Esophagus muscularis mucosa (tissue), 4 donors: ENCODE data around the gene BRD3OS. TPM values are rescaled to one million over a fixed set of nuclear protein-coding genes. Genes with fewer than 3 reads are reported as not detected.

Source experiments
- DNase-seq: peaks from one replicate; pipeline ENCODE4 v3.0.0-alpha.2; 2017; ENCODE audit errors: extremely low spot score
- H3K27ac ChIP-seq, 4 donors: fragments of 200-600 bp; sonication (generic); replicated peaks in 1 of 4; 1 replicate in 3 of 4; 2 replicates in 1 of 4; pipeline ENCODE4 v1.5.1; 2016 to 2019; ENCODE audit warnings: mild to moderate bottlenecking in 1 of 4
- H3K27me3 ChIP-seq, 4 donors: fragments of 200-600 bp; sonication (generic); one replicate each; pipeline versions ENCODE4 v1.5.1 to v1.6.0; 2016 to 2019
- H3K36me3 ChIP-seq, 4 donors: fragments of 200-600 bp; sonication (generic); one replicate each; pipeline ENCODE4 v1.5.1; 2016 to 2019
- H3K4me1 ChIP-seq, 4 donors: fragments of 200-600 bp; sonication (generic); one replicate each; pipeline ENCODE4 v1.5.1; 2016 to 2019
- H3K4me3 ChIP-seq, 4 donors: fragments of 200-600 bp; sonication (generic); 1 replicate in 2 of 4; 2 replicates in 2 of 4; pipeline ENCODE4 v1.5.1; 2016 to 2019; ENCODE audit warnings: mild to moderate bottlenecking in 4 of 4, moderate library complexity in 1 of 4
- H3K9me3 ChIP-seq, 4 donors: fragments of 200-600 bp; sonication (generic); 1 replicate in 3 of 4; 2 replicates in 1 of 4; pipeline ENCODE4 v1.5.1; 2016 to 2019
- EP300 ChIP-seq: sonication (generic); formaldehyde crosslinking; IDR thresholded peaks from one replicate; pipeline ENCODE4 v1.6.1; 2017; ENCODE audit warnings: antibody characterized with exemption
- POLR2A ChIP-seq: fragments of 450-650 bp; IDR thresholded peaks from one replicate; pipeline ENCODE4 v1.6.1; 2017; ENCODE audit warnings: antibody characterized with exemption, moderate library complexity, mild to moderate bottlenecking, low read depth
- POLR2AphosphoS5 ChIP-seq, 2 donors: sonication (generic); formaldehyde crosslinking; IDR thresholded peaks; one replicate each; pipeline ENCODE4 v1.6.1; 2017; ENCODE audit warnings: antibody characterized with exemption in 2 of 2
- WGBS: methylation state at CpG from one replicate; pipeline ENCODE4 v1.1.5; 2018; 5-methylcytosine and 5-hydroxymethylcytosine counted together
- intact Hi-C: fragments of 100-400 bp; cut with DNase I; formaldehyde crosslinking; loops from one replicate; pipeline ENCODE4 v1.15.1; 2023
- total RNA-seq, 4 donors: library from RNA; depleted of rRNA; stranded (reverse); fragments of >200 nt; gene quantifications; one replicate each; pipeline versions ENCODE4 v1.1.0 to v1.2.1, GENCODE V29; 2016
- TF ChIP-seq, protein P1 (sequence below), 3 experiments: fragments of 200-600 bp in 2 of 3; fragments of 450-650 bp in 1 of 3; sonication (generic) in 2 of 3; IDR thresholded peaks; one replicate each; pipeline ENCODE4 v1.5.1; 2017 to 2019; ENCODE audit warnings: antibody characterized with exemption in 3 of 3, mild to moderate bottlenecking in 2 of 3, moderate library complexity in 1 of 3

BRD3OS gene
- 10 to 100 TPM; 13.4 to 33.4 (median 21.7) TPM for total RNA-seq

GRCh38 chr9:134024828-134025605 is at the start of gene BRD3OS:
BRD3OS (plus strand) TSS chr9:134025481; CDS start chr9:134026748, 1,267 bp downstream.
- no peaks in the 10 kb centered on the region for H3K27me3 ChIP-seq
- H3K4me1 ChIP-seq: peaks cover 8 to 19% (median 18%) of the 10 kb centered on the region in 4 donors
- peak within 1 kb of the TSS; percentile 75 to 86 (median 82) for H3K27ac ChIP-seq
- H3K4me3 ChIP-seq: peak within 1 kb of the TSS; percentile 79 to 98 (median 95)
- peak; percentile 100 for DNase-seq
- peaks cover 0 to 32% (median 23%) of the 10 kb centered on the region in 4 donors for H3K36me3 ChIP-seq
- intact Hi-C loops: loop anchor here (10.0 kb wide), 1 partner anchor 110 kb away; the partner anchor contains the start of gene WDR5
- TF ChIP-seq, protein P1, sequence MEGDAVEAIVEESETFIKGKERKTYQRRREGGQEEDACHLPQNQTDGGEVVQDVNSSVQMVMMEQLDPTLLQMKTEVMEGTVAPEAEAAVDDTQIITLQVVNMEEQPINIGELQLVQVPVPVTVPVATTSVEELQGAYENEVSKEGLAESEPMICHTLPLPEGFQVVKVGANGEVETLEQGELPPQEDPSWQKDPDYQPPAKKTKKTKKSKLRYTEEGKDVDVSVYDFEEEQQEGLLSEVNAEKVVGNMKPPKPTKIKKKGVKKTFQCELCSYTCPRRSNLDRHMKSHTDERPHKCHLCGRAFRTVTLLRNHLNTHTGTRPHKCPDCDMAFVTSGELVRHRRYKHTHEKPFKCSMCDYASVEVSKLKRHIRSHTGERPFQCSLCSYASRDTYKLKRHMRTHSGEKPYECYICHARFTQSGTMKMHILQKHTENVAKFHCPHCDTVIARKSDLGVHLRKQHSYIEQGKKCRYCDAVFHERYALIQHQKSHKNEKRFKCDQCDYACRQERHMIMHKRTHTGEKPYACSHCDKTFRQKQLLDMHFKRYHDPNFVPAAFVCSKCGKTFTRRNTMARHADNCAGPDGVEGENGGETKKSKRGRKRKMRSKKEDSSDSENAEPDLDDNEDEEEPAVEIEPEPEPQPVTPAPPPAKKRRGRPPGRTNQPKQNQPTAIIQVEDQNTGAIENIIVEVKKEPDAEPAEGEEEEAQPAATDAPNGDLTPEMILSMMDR (IDR thresholded peaks at IDR 0.05): peak in 1 of 3 experiments; percentile 31
- peak; percentile 42 to 72 for TF ChIP-seq POLR2AphosphoS5 (IDR thresholded peaks at IDR 0.05)
- TF ChIP-seq EP300: no peak
- TF ChIP-seq POLR2A: no peak
- no peaks in the 10 kb centered on the region for H3K9me3 ChIP-seq
- 3% methylated on average over 10 of the region's 43 CpGs for WGBS

- DNase-seq: no peak
- Histone ChIP-seq H3K27ac (no peak overlapping the region), H3K27me3 (no peaks in the 10 kb centered on the region), H3K4me1 (peaks cover 25 to 57% (median 41%) of the 10 kb centered on the region in 4 donors), H3K9me3 (no peaks in the 10 kb centered on the region), H3K4me3 (no peak overlapping the region), H3K36me3 (no peaks in the 10 kb centered on the region)
- 91% methylated on average over 2 of the region's 3 CpGs for WGBS
- TF ChIP-seq POLR2AphosphoS5 (IDR thresholded peaks at IDR 0.05): no peak
- TF ChIP-seq POLR2A: no peak
- TF ChIP-seq, protein P1 (IDR thresholded peaks at IDR 0.05): no peak
- no peak for TF ChIP-seq EP300
- intact Hi-C loops: no loop called here
These were observed 49.8 kb upstream of the BRD3OS start for GRCh38 chr9:133975511-133975910.

- TF ChIP-seq, protein P1 (IDR thresholded peaks at IDR 0.05): no peak
- no peak for TF ChIP-seq EP300
- no peak overlapping the region for H3K27ac ChIP-seq
- 89% methylated on average over 16 of the region's 17 CpGs for WGBS
- H3K4me3 ChIP-seq: no peak overlapping the region
- H3K36me3 ChIP-seq: no peaks in the 10 kb centered on the region
- intact Hi-C loops: no loop called here
- H3K9me3 ChIP-seq: no peaks in the 10 kb centered on the region
- no peak for DNase-seq
- peaks cover 26 to 58% (median 38%) of the 10 kb centered on the region in 4 donors for H3K4me1 ChIP-seq
- no peaks in the 10 kb centered on the region for H3K27me3 ChIP-seq
These were observed 49.0 kb upstream of the BRD3OS start for GRCh38 chr9:133976191-133976861.

DNA sequence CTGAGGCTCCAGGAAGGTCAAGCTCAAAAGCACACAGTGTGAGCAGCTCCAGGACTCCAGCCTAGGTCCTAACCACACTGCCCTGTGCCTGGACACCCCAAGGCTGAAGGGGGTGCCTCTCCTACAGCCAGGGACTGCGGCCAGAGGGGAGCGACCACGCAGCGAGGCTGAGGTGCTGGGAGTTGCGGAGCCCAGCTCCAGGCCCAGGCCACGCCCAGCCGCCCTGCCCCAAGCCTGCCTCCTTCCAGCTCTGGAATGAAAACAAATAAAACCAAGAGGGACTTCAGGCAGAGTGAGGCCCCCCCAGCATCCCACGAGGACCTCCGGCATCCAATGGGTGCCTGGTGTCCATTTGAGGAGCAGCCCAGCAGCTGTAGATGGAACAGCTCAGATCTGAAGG is 48.4 kb upstream of the BRD3OS start:
- no peaks in the 10 kb centered on the region for H3K27me3 ChIP-seq
- intact Hi-C loops: no loop called here
- H3K36me3 ChIP-seq: no peaks in the 10 kb centered on the region
- WGBS: 93% methylated on average over 4 of the region's 9 CpGs
- peaks cover 26 to 54% (median 35%) of the 10 kb centered on the region in 4 donors for H3K4me1 ChIP-seq
- no peak for DNase-seq
- TF ChIP-seq, protein P1 (IDR thresholded peaks at IDR 0.05): no peak
- TF ChIP-seq POLR2AphosphoS5 (IDR thresholded peaks at IDR 0.05) (no peak), EP300 (no peak), POLR2A (no peak)
- no peak overlapping the region for H3K4me3 ChIP-seq
- H3K27ac ChIP-seq: no peak overlapping the region
- H3K9me3 ChIP-seq: no peaks in the 10 kb centered on the region
